Activated naive CD4-positive, alpha-beta T cell treated with anti-CD3 and anti-CD28 coated beads, Interleukin-2, amount 50 U/mL, for 72 hours (primary cell): ENCODE results near the gene VIL1. TPM values are rescaled to one million over a fixed set of nuclear protein-coding genes. Genes with fewer than 3 reads are reported as not detected.

Experiments
- ATAC-seq, 2 donors: fragments of 150-1000 bp; cut with Tn5 transposase; 2 replicates each; pipeline ENCODE4 v1.10.0; 2021; ENCODE audit warnings: mild to moderate bottlenecking in 2 of 2, moderate library complexity in 2 of 2
- DNase-seq, 2 donors: peaks; one replicate each; pipeline ENCODE4 v3.0.0; 2021 to 2022; ENCODE audit warnings: low spot score in 2 of 2
- H3K27ac Mint-ChIP-seq, 2 donors: one replicate each; pipeline ENCODE4 v1.8.0; 2022; ENCODE audit warnings: mild to moderate bottlenecking in 2 of 2, mixed read lengths in 2 of 2
- H3K36me3 Mint-ChIP-seq, 2 donors: one replicate each; pipeline ENCODE4 v1.8.0; 2022; ENCODE audit warnings: mixed read lengths in 2 of 2
- H3K9me3 Mint-ChIP-seq, 2 donors: one replicate each; pipeline ENCODE4 v1.8.0; 2022; ENCODE audit warnings: mixed read lengths in 2 of 2
- total RNA-seq, 2 donors: library from RNA; stranded (reverse); gene quantifications; one replicate each; pipeline ENCODE4 v1.2.3, GENCODE V29; 2022

Gene VIL1
- total RNA-seq, 2 donors from 2014 or later = not detected

DNA sequence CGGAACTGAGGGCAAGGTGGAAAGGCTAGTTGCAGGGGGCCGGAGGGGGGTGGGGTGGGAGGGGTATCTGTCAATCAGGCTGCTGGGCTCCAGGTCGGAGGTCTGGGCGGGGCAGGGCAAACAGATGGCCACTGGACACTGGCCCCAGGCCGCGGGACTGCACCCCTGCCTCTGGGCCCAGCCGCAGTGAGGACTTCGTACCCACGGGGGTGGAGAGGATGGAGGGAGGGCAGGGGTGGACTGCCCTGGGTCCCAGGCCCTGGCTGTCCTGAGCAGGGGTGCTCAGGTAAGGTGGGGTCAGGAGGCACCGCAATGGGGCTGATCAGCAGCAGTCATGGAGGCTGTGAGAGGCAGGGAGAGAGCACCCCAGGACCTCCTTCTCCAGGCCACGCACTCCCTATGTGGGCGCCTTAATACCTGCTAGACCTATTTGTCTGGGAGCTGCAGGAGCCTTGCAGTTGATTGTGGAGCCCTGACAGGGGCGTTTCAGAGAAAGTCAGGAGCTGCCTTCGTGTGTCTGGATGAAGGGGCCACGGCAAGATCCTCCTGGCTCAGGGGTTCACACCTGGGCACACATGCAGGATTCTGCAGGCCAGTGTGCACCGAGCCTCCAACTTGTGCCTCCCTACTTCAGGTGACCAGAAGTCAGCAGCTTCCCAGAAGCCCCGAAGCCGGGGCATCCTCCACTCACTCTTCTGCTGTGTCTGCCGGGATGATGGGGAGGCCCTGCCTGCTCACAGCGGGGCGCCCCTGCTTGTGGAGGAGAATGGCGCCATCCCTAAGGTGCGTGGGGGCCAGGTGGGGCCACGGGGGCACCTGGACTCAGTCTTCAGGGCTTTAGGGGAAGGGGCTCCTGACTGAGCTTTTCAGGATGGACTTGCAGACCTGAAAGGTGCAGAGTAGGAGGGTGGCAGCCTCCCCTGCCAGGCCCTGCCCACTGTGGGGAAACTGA lies 17.7 kb upstream of the VIL1 start:
- Mint-ChIP-seq H3K27ac (no peak overlapping the region), H3K36me3 (no peaks in the 10 kb centered on the region), H3K9me3 (no peaks in the 10 kb centered on the region)
- ATAC-seq = no peak
- no peak for DNase-seq

DNA sequence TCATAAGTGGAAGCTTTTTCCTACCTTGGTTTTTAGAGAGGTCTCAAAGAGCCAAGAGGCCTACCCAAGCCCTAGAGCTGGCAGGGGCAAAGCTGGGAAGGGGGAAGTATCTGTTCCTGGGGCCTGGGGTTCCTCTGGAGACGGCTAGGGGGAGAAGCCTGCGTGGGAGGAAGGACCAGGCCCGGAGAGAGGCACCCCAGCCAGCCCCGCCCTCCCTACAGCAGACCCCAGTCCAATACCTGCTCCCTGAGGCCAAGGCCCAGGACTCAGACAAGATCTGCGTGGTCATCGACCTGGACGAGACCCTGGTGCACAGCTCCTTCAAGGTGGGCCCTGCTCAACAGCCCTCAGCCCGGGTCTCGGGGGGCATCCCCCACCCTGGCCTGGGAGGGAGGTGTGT lies 17.0 kb upstream of the VIL1 start:
- no peak overlapping the region for H3K27ac Mint-ChIP-seq
- no peaks in the 10 kb centered on the region for H3K36me3 Mint-ChIP-seq
- no peak for ATAC-seq
- no peak for DNase-seq
- no peaks in the 10 kb centered on the region for H3K9me3 Mint-ChIP-seq

DNA sequence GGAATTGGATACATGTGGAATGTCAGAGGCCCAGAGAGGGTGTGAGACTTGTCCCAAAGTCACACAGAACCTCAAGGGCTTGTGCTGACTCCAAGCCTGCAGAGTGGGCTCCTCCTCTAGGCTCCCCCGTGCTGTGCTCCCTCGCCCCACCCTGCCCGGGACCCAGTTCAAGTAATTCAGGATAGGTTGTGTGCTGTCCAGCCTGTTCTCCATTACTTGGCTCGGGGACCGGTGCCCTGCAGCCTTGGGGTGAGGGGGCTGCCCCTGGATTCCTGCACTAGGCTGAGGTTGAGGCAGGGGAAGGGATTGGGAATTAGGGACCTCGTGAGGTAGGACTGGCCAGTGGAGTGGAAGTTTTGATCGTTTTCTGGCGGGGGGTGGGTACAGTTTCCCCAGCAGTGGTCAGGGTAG lies 16.4 kb upstream of the VIL1 start:
- no peak overlapping the region for H3K27ac Mint-ChIP-seq
- DNase-seq (no peak), ATAC-seq (no peak)
- no peaks in the 10 kb centered on the region for H3K9me3 Mint-ChIP-seq
- no peaks in the 10 kb centered on the region for H3K36me3 Mint-ChIP-seq

DNA sequence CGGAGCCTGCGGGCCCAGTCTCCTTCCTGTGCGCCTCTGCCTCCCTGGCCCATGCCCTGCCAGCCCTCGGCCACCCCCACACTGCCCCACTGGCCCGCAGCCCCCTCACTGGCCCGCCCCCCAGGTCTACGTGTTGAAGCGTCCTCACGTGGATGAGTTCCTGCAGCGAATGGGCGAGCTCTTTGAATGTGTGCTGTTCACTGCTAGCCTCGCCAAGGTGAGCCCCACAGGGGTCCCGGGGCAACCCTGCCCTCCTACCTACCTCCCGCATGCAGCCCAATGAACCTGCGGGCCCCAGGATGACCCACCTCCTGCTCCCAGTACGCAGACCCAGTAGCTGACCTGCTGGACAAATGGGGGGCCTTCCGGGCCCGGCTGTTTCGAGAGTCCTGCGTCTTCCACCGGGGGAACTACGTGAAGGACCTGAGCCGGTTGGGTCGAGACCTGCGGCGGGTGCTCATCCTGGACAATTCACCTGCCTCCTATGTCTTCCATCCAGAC lies 16.0 kb upstream of the VIL1 start:
- ATAC-seq = no peak
- no peak for DNase-seq
- no peak overlapping the region for H3K27ac Mint-ChIP-seq
- H3K36me3 Mint-ChIP-seq = no peaks in the 10 kb centered on the region
- H3K9me3 Mint-ChIP-seq = no peaks in the 10 kb centered on the region

DNA sequence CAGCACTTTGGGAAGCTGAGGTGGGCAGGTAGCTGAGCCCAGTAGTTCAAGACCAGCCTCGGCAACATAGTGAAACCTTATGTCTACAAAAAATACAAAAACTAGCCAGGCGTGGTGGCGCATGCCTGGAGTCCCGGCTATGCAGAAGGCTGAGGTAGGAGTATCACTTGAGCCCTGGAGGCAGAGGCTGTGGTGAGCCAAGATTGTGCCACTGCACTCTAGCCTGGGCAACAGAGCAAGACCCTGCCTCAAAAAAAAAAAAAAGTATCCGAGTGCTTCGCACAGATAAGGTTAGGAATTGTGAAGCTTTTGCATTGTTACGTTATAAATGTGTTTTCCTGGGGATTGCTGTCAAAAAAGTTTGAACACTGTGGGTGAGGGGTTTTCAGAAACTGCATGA lies 15.1 kb upstream of the VIL1 start:
- no peak overlapping the region for H3K27ac Mint-ChIP-seq
- H3K36me3 Mint-ChIP-seq = no peaks in the 10 kb centered on the region
- ATAC-seq (no peak), DNase-seq (no peak)
- no peaks in the 10 kb centered on the region for H3K9me3 Mint-ChIP-seq

DNA sequence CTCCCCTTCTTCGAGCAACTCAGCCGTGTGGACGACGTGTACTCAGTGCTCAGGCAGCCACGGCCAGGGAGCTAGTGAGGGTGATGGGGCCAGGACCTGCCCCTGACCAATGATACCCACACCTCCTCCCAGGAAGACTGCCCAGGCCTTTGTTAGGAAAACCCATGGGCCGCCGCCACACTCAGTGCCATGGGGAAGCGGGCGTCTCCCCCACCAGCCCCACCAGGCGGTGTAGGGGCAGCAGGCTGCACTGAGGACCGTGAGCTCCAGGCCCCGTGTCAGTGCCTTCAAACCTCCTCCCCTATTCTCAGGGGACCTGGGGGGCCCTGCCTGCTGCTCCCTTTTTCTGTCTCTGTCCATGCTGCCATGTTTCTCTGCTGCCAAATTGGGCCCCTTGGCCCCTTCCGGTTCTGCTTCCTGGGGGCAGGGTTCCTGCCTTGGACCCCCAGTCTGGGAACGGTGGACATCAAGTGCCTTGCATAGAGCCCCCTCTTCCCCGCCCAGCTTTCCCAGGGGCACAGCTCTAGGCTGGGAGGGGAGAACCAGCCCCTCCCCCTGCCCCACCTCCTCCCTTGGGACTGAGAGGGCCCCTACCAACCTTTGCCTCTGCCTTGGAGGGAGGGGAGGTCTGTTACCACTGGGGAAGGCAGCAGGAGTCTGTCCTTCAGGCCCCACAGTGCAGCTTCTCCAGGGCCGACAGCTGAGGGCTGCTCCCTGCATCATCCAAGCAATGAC lies 14.4 kb upstream of the VIL1 start:
- DNase-seq (no peak), ATAC-seq (no peak)
- no peaks in the 10 kb centered on the region for H3K9me3 Mint-ChIP-seq
- H3K27ac Mint-ChIP-seq = no peak overlapping the region
- H3K36me3 Mint-ChIP-seq = no peaks in the 10 kb centered on the region

DNA sequence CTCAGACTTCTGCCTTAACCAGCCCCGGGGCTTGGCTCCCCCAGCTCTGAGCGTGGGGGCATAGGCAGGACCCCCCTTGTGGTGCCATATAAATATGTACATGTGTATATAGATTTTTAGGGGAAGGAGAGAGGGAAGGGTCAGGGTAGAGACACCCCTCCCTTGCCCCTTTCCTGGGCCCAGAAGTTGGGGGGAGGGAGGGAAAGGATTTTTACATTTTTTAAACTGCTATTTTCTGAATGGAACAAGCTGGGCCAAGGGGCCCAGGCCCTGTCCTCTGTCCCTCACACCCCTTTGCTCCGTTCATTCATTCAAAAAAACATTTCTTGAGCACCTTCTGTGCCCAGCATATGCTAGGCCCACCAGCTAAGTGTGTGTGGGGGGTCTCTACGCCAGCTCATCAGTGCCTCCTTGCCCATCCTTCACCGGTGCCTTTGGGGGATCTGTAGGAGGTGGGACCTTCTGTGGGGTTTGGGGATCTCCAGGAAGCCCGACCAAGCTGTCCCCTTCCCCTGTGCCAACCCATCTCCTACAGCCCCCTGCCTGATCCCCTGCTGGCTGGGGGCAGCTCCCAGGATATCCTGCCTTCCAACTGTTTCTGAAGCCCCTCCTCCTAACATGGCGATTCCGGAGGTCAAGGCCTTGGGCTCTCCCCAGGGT lies 13.7 kb upstream of the VIL1 start:
- DNase-seq (no peak), ATAC-seq (no peak)
- Mint-ChIP-seq H3K27ac (peak overlapping the region in 1 of 2 donors; percentile 82), H3K36me3 (no peaks in the 10 kb centered on the region), H3K9me3 (no peaks in the 10 kb centered on the region)

DNA sequence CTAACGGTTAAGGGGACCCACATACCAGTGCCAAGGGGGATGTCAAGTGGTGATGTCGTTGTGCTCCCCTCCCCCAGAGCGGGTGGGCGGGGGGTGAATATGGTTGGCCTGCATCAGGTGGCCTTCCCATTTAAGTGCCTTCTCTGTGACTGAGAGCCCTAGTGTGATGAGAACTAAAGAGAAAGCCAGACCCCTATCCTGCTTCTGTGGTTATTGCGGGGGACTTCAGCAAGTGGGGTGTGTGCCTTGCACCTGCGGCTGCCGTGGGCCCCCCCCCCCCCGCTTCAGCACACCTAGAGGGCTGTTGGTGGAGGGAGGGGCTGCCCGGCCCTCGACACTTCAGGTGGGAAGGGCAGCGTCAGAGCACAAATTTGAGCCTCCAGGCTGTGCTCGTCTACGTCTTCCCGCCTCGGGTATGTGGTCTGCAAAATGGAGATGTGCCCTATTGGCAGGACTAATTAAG lies 13.1 kb upstream of the VIL1 start:
- no peaks in the 10 kb centered on the region for H3K9me3 Mint-ChIP-seq
- peak in 1 of 2 donors; percentile 14 for DNase-seq
- no peaks in the 10 kb centered on the region for H3K36me3 Mint-ChIP-seq
- peak overlapping the region; percentile 72 to 82 for H3K27ac Mint-ChIP-seq
- ATAC-seq = peak in 1 of 2 donors; percentile 1

DNA sequence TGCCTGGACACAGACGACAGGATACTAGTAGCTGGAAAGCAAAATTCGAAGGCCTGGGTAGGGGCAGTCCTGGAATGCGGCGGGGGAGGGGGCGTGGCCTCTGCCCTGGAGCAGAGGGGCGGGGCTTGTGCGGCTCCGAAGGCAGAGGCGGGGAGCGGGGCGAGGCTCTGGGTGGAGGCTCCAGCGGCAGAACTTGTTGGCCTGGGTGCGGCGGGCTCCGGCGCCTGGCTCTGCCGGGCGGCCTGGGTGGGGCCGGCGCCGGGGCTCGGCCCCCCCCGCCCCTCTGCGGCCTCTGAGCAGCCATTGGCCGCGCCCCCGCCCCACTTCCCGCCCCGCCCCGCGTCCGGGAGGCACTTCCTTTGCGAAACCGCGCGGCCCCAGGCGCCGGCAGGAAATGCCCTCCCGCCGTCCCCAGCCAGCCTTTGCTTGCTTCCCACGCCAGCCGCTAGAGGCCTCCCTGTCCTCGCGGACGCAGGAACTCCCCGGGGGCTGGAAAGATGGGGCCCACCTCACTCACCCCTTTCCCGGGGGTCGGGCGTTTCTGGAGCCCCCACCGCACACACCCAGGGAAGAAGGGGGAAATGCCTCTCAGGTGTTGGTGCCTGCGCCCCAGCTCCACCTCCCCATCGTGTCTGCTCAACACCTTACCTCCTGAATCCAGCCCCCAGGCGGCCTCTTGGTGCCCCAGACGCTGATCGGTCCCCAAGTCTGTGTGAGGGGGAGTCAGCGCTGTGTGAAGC lies 12.5 kb upstream of the VIL1 start:
- ATAC-seq = peak; percentile 83 to 90
- Mint-ChIP-seq H3K27ac (peak overlapping the region; percentile 82 to 90), H3K36me3 (no peaks in the 10 kb centered on the region), H3K9me3 (no peaks in the 10 kb centered on the region)
- peak; percentile 87 to 93 for DNase-seq

DNA sequence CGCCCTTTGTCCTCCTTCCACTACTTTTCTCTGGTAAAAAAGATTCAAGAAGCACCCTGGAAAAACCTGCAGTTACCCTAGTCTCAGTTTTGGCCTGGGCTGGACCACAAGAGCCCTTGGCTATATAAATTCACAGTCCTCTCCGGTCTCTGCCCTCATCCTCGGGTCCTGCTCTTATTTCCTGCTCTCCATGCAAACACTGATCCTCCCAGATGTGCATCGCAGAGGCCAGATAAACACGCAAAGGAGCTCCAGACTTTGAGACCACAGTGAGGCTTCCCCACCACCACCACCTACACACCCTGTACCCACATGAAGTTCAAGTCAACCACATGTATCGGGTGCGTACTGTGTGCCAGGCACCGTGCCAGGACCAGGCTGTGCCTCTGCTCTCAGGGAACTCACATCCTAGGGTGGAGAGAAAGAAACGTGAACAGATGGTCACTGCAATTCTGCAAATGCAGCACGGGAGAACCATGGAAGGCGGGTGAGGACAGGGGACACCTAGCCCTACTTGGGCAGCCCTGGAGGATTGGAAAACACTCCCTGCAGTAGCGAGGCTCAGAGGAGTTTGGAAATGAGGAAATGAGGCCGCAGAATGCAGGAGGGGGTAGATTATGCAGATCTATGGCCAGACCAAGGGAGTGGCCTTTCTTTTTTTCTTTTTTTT lies 11.8 kb upstream of the VIL1 start:
- peak overlapping the region; percentile 80 to 90 for H3K27ac Mint-ChIP-seq
- ATAC-seq (peak; percentile 29 to 62), DNase-seq (peak; percentile 56 to 84)
- no peaks in the 10 kb centered on the region for H3K9me3 Mint-ChIP-seq
- no peaks in the 10 kb centered on the region for H3K36me3 Mint-ChIP-seq

DNA sequence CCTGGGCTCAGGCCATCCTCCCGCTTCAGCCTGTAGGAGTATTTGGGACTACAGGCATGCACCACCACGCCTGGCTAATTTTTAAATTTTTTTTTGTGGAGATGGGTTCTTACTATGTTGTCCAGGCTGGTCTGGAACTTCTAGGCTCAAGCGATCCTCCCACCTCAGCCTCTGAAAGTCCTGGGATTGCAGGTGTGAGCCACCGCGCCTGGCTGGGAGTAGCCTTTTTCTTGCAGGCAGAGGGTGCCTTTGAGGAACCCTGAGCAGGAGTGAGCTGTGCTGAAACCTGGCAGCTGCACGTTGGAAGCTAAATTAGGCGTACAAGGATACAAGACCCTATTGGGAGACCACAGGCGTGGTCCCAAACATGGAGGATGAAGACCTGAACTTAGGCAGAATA lies 11.2 kb upstream of the VIL1 start:
- Mint-ChIP-seq H3K36me3 (no peaks in the 10 kb centered on the region), H3K27ac (peak overlapping the region in 1 of 2 donors; percentile 80), H3K9me3 (no peaks in the 10 kb centered on the region)
- no peak for DNase-seq
- ATAC-seq = no peak

DNA sequence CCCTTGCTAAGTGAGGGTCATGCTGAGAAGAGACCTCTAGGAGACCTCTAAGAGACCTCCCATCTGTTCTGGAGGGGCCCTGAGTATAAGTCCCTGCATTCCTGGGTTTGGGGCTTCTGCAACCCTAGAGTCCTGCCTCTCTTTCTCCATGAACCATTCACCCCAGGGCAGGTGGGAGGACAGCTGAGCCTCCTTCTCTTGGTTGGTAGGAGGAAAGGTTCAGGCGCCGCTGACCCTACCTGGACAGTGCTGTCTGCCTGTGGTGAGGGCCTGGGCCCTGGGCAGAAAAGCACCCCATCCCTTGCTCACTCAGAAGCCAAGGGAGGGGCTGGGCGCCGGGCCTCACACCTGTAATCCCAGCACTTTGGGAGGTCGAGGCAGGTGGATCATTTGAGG lies 604 bp upstream of the VIL1 start:
- Mint-ChIP-seq H3K27ac (no peak overlapping the region), H3K9me3 (no peaks in the 10 kb centered on the region), H3K36me3 (no peaks in the 10 kb centered on the region)
- no peak for DNase-seq
- no peak for ATAC-seq

DNA sequence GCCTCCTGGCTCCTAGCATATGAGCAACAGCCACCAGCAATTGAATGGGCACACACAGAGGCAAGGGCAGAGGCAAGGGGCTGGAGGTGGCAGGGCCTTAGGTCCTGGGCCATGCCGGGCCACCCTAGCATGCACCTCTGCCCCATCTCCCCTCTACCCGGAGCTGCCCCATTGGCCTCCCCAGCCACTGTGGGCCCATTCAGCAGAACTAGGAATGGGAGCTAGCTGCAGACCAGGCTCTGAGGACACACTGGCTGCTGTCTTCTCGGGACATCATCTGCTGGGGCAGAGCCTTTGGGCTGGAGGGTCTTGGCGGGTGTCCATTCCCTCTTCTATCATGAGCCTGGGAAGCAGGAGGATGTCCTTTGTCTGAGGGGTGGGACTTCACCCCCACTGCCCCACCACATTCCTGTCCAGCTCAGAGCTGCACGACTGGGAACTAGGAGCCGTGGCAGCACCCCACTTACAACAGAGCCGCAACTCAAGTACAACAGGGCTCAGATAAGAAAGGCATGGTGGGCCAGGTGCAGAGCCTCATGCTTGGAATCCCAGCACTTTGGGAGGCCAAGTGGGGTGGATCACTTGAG lies 800 bp downstream of the VIL1 start:
- H3K27ac Mint-ChIP-seq = no peak overlapping the region
- H3K9me3 Mint-ChIP-seq = no peaks in the 10 kb centered on the region
- DNase-seq = no peak
- no peak for ATAC-seq
- no peaks in the 10 kb centered on the region for H3K36me3 Mint-ChIP-seq

DNA sequence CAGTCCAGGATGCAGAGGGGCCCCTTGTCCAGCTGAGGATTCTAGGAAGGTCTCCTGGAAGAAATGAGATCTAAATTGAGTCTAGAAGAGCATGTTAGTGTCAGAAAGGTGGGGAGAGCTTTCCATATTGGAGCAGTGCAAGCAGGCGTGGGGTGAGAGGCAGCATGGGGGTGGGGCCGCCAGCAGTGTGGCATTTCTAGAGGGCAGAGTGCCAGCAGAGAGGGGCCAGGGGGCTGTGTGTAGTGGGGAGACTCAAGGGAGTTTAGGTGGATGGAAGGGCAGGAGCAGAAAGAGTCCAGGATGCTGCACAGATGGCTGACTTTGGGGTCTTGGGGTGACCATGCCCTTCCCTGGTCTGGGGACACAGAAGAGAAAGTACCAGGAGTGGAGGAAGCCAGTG lies 2.1 kb downstream of the VIL1 start:
- no peak for ATAC-seq
- Mint-ChIP-seq H3K9me3 (no peaks in the 10 kb centered on the region), H3K36me3 (no peaks in the 10 kb centered on the region), H3K27ac (peak overlapping the region in 1 of 2 donors; percentile 75)
- no peak for DNase-seq

DNA sequence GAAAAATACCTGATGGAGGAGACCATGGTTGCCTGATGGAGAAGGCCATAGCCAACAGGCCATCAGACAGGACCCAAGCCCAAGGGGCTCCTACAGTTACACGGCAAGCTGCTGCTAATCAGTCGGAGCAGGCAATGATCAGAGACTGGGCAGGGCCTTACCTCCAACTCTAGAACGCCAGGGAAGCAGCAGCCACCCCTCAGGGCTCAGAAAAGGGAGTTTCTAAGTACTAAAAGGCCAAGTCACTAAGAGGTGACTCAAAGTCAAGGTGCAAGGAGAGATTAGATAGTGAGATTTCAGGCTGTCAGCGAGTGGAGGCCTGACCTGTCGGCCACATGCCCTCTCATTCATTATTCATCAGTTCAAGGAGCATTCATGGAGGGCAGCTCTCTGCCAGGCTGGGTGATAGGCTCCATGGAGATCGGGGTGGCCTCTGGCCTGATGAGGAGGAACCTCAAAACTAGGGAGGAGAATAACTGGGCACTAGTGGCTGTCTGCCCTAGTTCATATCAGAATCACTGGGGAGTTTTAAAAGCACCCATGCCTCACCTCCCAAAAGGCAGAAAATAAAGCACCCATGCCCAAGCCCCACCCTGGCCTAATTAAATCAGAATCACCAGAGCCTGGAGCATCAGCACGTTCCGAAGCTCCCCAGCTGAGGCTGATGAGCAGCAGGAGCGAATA lies 3.6 kb downstream of the VIL1 start:
- DNase-seq = no peak
- Mint-ChIP-seq H3K36me3 (no peaks in the 10 kb centered on the region), H3K9me3 (no peaks in the 10 kb centered on the region), H3K27ac (no peak overlapping the region)
- peak in 1 of 2 donors; percentile 16 for ATAC-seq
